Posterior vena cava (tissue), 2 donors: ENCODE data around the gene PLK4. TPM values are rescaled to one million over a fixed set of nuclear protein-coding genes. Genes with fewer than 3 reads are reported as not detected.
"Not testable (repeated sequence)": the region's sequence is repeated elsewhere in the genome, so short reads cannot be mapped to it uniquely, and the experiment has no call there.

Experiments
- DNase-seq: peaks from one replicate; pipeline ENCODE4 v3.0.0-alpha.2; 2020; ENCODE audit warnings: low spot score
- intact Hi-C, 2 donors: fragments of 100-400 bp; cut with DNase I; formaldehyde crosslinking; loops; one replicate each; pipeline versions ENCODE4 v1.14.1 to v1.14.2; 2022 to 2023
- total RNA-seq, 2 donors: library from RNA; stranded (reverse); fragmentation: NEBNext Ultra II Directional; extraction: Animal tissue kit (Norgen Biotek cat#: 25700); gene quantifications; one replicate each; pipeline ENCODE4 v1.2.1, GENCODE V29; 2021
- donor health status: DM: yes; HTN: yes; CAD: no.
- donor health status: DM: yes; HTN: yes; CAD: no.

Gene PLK4
- total RNA-seq, 2 donors from 2014 or later, result 1.7 to 2.1 TPM

GRCh38 chr4:127896528-127896927, 15.8 kb downstream of the PLK4 start:
- intact Hi-C loops, result no loop called here
- DNase-seq, result no peak

- intact Hi-C loops, result loop anchor here in 1 of 2 donors (2.0 kb wide), 1 partner anchor 29 kb away; no protein-coding TSS in a partner anchor
- not testable (repeated sequence) for DNase-seq
These were observed 19.0 kb downstream of the PLK4 start for GRCh38 chr4:127899682-127900081.

- no peak for DNase-seq
- intact Hi-C loops, result no loop called here
These were observed 24.3 kb downstream of the PLK4 start for GRCh38 chr4:127905029-127905428.

- intact Hi-C loops, result no loop called here
- DNase-seq, result no peak
These were observed 35.8 kb downstream of the PLK4 start for GRCh38 chr4:127916512-127916911.

DNA sequence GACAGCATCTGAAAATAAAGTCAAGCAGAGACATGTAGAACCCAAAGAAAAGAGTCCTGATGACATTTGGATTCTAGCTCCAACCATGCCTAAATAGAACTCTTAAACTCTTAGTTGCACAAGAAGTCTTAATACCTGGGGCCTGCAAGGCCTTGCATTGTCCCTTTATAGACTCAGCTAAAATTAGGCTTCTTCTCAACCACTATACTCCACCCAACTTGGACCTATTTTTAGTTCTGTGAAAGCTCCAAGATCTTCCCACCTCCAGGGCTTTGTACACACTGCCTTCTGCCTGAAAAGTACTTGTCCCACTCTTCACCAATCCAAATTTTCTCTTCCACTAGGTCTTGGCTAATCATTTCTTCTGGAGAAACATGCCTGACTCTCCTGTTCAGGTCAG, 36.5 kb downstream of the PLK4 start:
- intact Hi-C loops, result no loop called here
- no peak for DNase-seq

- intact Hi-C loops, result no loop called here
- no peak for DNase-seq
These were observed 39.8 kb downstream of the PLK4 start for GRCh38 chr4:127920521-127920920.

GRCh38 chr4:127922226-127922625, 41.5 kb downstream of the PLK4 start:
- DNase-seq, result no peak
- intact Hi-C loops, result no loop called here

GRCh38 chr4:127925720-127926119, 45.0 kb downstream of the PLK4 start:
- DNase-seq, intact Hi-C loops: not testable (repeated sequence)

DNA sequence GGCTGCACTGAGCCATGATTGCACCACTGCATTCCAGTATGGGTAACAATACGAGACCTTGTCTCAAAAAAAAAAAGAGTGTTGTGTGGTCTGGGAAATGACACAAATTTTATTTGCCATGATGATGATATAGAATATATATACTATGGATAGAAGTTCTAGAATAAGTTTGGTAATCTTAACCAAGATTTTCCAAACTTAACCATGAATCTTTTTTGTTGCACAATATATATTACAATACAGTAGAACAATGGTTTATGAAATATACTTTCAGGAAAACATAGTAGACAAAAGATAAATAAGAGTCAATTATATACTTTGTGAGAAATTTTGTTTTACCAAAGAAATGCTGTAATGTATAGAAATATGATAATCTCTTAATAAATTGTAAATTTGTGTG, 49.5 kb downstream of the PLK4 start:
- intact Hi-C loops, result no loop called here
- DNase-seq, result no peak

GRCh38 chr4:127931836-127932235, 51.1 kb downstream of the PLK4 start:
- DNase-seq, intact Hi-C loops: not testable (repeated sequence)

DNA sequence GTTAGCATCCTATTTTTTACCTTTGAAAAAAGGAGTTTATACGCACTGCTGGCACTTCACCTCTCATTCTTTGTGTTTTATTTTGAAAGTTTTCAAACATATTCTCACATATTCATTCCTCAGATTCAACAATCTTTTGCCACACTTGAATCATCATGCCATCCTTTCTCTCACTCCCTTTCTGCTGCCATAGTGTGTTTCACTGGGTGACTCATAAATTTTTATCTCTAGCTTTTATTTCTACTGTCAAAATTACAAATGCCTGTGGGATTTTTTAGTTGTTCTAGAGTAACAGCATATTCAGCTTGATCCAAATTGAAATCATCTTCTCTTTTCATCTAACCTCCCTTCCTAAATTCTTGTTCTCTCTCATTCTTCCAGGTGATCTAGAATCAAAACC, 56.3 kb downstream of the PLK4 start:
- intact Hi-C loops, result no loop called here
- no peak for DNase-seq

Other genes starting within 250 kb of the PLK4 start
- 10 to 100 TPM; 17.4 to 18.1 TPM for gene INTU, start 247.9 kb upstream of the PLK4 start, total RNA-seq
- not detected for gene SLC25A31, start 150.5 kb upstream of the PLK4 start, total RNA-seq
- gene HSPA4L, start 98.6 kb upstream of the PLK4 start, total RNA-seq, result 1 to 10 TPM; 7.7 to 9.9 TPM
- gene MFSD8, start 84.3 kb downstream of the PLK4 start, total RNA-seq, result 10 to 100 TPM; 22.8 to 24.4 TPM
- 10 to 100 TPM in 1 of 2 donors, 1 to 10 TPM in 1; 8.0 to 10.8 TPM for gene ABHD18, start 84.5 kb downstream of the PLK4 start, total RNA-seq
- gene LARP1B, start 180.4 kb downstream of the PLK4 start, total RNA-seq, result 10 to 100 TPM; 17.9 to 25.8 TPM